HG02678 (cell line): ENCODE results near the gene PLEKHA7.
"Not testable (repeated sequence)": the region's sequence is repeated elsewhere in the genome, so short reads cannot be mapped to it uniquely, and the experiment has no call there.

Source experiments
- ATAC-seq: cut with Tn5 transposase; IDR thresholded peaks from one replicate; pipeline ENCODE4 v1.9.1; 2021; ENCODE audit warnings: mild to moderate bottlenecking, moderate library complexity; ENCODE audit not compliant: unreplicated experiment

Gene PLEKHA7

GRCh38 chr11:17012179-17012578 is 2.0 kb downstream of the PLEKHA7 start:
- ATAC-seq, result no peak

GRCh38 chr11:17010851-17011420 is 3.3 kb downstream of the PLEKHA7 start:
- ATAC-seq, result no peak

- no peak for ATAC-seq
Observed at GRCh38 chr11:17008099-17008498, 6.1 kb downstream of the PLEKHA7 start.

- no peak for ATAC-seq
Observed at GRCh38 chr11:17005646-17006045, 8.6 kb downstream of the PLEKHA7 start.

GRCh38 chr11:17004486-17005148 is 9.6 kb downstream of the PLEKHA7 start:
- no peak for ATAC-seq

GRCh38 chr11:17003426-17003825 is 10.8 kb downstream of the PLEKHA7 start:
- ATAC-seq, result no peak

- ATAC-seq, result no peak
Observed at GRCh38 chr11:17002543-17002942, 11.7 kb downstream of the PLEKHA7 start.

GRCh38 chr11:17001806-17002205 is 12.4 kb downstream of the PLEKHA7 start:
- no peak for ATAC-seq

- ATAC-seq, result no peak
Observed at GRCh38 chr11:17000987-17001386, 13.2 kb downstream of the PLEKHA7 start.

GRCh38 chr11:17000253-17000652 is 14.0 kb downstream of the PLEKHA7 start:
- ATAC-seq, result not testable (repeated sequence)

- no peak for ATAC-seq
Observed at GRCh38 chr11:16999116-16999515, 15.1 kb downstream of the PLEKHA7 start.

- no peak for ATAC-seq
Observed at GRCh38 chr11:16997624-16998023, 16.6 kb downstream of the PLEKHA7 start.

GRCh38 chr11:16993495-16993894 is 20.7 kb downstream of the PLEKHA7 start:
- ATAC-seq, result no peak

- no peak for ATAC-seq
Observed at GRCh38 chr11:16992846-16993245, 21.4 kb downstream of the PLEKHA7 start.

GRCh38 chr11:16989554-16989953 is 24.7 kb downstream of the PLEKHA7 start:
- no peak for ATAC-seq

GRCh38 chr11:16987205-16987568 is 27.0 kb downstream of the PLEKHA7 start:
- ATAC-seq, result no peak

- ATAC-seq, result peak; percentile 97
Observed at GRCh38 chr11:16986434-16987204, 27.6 kb downstream of the PLEKHA7 start.

- ATAC-seq, result no peak
Observed at GRCh38 chr11:16985297-16985696, 28.9 kb downstream of the PLEKHA7 start.

GRCh38 chr11:16984229-16984628 is 30.0 kb downstream of the PLEKHA7 start:
- ATAC-seq, result no peak

- no peak for ATAC-seq
Observed at GRCh38 chr11:16982809-16983208, 31.4 kb downstream of the PLEKHA7 start.

GRCh38 chr11:16982256-16982671 is 31.9 kb downstream of the PLEKHA7 start:
- ATAC-seq, result no peak

- no peak for ATAC-seq
Observed at GRCh38 chr11:16981651-16982194, 32.5 kb downstream of the PLEKHA7 start.
